C4-2B (cell line): ENCODE data around the gene LYZL6.

Experiments
- H3K27ac ChIP-seq: fragments of 450-650 bp; 2 replicates; pipeline ENCODE4 v1.5.1; 2017
- ZFX ChIP-seq: fragments of 450-650 bp; IDR thresholded peaks from 2 replicates; pipeline ENCODE4 v1.6.1; 2017
- TF ChIP-seq, protein P1 (sequence below): fragments of 450-650 bp; conservative IDR thresholded peaks from 2 replicates; pipeline ENCODE4 v1.5.1; 2017; ENCODE audit warnings: mild to moderate bottlenecking

Gene LYZL6

DNA sequence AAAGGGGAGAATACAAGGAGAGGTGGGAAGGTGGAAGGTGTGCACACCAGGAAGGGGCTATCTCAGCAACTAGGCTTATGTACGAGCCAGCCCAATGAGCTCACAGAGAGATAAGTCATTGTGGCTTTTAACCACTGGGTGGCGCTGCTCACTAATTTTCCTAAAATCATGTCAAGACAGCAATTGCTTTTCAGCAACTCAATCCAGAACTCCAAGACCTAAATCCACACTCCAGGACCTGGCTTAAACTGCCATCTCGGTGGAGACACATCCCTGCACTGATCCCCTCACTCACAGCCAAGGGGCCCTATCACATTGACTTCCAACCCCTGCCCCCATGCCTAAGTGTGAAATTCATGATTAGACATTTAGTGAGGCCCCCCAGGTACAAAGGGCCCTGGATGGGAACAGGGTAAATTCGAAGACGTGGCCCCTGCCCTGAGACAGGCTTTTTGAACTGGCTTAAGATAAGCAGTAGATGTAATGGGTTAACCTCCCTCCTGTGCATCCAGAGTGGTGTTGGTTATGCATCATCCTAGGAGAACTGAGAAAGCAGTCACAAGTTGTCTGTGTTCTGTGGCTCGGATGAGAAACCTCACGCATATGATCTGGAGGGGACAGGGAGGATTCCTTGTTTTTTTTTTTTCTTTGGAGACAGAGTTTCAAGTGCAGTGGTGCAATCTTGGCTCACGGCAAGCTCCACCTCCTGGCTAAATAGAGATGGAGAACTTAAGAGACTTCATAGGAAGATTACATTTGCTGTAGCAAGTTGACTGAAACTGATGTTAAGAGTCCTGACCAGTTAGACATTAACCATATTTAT, 26.3 kb upstream of the LYZL6 start:
- no peak for TF ChIP-seq ZFX
- TF ChIP-seq, protein P1, sequence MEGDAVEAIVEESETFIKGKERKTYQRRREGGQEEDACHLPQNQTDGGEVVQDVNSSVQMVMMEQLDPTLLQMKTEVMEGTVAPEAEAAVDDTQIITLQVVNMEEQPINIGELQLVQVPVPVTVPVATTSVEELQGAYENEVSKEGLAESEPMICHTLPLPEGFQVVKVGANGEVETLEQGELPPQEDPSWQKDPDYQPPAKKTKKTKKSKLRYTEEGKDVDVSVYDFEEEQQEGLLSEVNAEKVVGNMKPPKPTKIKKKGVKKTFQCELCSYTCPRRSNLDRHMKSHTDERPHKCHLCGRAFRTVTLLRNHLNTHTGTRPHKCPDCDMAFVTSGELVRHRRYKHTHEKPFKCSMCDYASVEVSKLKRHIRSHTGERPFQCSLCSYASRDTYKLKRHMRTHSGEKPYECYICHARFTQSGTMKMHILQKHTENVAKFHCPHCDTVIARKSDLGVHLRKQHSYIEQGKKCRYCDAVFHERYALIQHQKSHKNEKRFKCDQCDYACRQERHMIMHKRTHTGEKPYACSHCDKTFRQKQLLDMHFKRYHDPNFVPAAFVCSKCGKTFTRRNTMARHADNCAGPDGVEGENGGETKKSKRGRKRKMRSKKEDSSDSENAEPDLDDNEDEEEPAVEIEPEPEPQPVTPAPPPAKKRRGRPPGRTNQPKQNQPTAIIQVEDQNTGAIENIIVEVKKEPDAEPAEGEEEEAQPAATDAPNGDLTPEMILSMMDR: peak; percentile 90
- H3K27ac ChIP-seq: no peak overlapping the region

DNA sequence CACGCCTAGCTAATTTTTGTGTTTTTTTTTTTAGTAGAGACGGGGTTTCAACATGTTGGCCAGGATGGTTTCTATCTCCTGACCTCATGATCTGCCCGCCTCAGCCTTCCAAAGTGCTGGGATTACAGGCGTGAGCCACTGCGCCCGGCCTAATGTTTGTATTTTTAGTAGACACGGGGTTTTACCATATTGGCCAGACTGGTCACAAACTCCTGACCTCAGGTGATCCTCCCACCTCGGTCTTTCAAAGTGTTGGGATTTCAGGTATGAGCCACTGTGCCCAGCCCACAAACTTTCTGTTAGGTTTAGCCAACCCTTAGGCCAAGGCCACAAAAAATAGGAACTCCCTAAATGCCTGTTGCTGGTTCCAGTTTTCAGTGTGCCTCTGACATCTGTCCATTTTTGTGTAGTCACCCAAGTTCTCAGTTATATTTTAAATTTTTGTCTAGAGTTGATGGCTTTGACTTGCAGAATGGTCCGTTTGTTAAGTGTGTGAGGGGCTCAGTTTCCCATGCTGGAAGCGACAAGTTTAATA, 25.1 kb upstream of the LYZL6 start:
- no peak for TF ChIP-seq ZFX
- TF ChIP-seq, protein P1: no peak
- H3K27ac ChIP-seq: no peak overlapping the region

DNA sequence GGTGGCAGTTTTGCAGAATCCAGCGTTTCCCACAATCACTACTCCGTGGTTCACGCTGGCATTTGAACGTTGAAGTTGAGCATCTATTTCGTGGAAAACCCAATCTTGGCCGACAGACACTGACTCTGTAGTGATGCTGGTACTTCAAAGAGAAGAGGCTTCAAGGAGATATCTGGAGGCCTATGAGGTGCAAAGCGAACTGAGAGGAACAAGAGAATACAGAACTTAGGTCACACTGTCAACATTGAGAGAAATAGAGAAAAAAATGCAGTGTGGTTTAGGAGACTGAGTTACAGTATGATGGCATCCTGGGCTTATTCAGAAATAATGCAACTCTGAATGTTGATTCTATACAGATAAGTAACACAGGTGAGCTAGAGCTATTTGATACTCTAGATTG, 21.8 kb upstream of the LYZL6 start:
- TF ChIP-seq ZFX: no peak
- TF ChIP-seq, protein P1: no peak
- H3K27ac ChIP-seq: no peak overlapping the region

DNA sequence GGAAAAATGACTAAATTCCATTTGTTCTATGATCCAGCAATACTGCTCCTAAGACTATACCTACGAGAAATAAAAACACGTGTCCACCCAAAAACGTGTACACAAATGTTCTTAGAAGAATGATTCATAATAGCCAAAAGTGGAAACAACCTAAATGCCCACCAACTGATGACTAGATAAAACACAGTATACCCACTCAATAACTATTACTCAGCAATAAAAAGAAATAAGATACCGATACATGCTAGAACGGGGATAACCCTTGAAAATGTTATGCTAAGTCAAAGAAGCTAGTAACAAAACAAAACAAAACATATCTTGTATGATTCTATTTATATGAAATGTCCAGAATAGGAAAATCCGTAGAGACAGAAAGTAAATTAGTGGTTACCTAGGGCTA, 20.1 kb upstream of the LYZL6 start:
- no peak for TF ChIP-seq ZFX
- TF ChIP-seq, protein P1: no peak
- H3K27ac ChIP-seq: no peak overlapping the region

DNA sequence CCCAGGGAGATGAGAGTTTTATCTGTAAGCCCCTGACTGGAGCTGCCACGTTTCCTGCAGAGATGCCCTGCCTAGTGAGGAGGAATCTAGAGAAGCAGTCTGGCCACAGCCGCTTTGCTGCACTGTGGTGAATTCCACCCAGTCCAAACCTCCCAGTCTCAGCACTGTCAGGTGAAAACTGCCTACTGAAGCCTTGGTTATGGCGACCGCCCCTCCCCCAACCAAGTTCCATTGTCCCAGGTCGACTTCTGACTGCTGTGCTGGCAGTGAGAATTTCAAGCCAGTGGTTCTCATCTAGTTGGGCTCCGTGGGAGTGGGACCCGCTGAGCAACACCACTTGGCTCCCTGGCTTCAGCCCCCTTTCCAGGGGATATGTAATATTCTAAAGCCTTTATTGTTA, 10.2 kb upstream of the LYZL6 start:
- no peak overlapping the region for H3K27ac ChIP-seq
- TF ChIP-seq ZFX: no peak
- TF ChIP-seq, protein P1: no peak

DNA sequence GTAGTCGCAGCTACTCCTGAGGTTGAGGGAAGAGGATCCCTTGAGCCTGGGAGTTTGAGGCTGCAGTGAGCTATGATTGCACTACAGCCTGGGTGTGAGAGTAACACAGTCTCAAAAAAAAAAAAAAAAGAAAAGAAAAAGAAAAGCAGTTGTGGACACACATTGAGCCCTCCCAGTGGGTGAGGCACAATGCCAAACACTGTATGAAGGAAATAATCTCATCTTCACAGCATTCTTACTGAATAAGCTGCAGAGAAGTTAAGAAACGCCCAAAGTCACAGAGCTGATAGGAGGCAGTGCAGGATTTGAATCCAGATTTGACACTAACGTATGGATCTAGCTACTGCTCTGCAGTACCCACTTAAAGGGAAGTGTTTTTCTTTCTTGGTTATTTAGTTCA, 5.9 kb upstream of the LYZL6 start:
- TF ChIP-seq, protein P1: no peak
- no peak for TF ChIP-seq ZFX
- H3K27ac ChIP-seq: no peak overlapping the region

DNA sequence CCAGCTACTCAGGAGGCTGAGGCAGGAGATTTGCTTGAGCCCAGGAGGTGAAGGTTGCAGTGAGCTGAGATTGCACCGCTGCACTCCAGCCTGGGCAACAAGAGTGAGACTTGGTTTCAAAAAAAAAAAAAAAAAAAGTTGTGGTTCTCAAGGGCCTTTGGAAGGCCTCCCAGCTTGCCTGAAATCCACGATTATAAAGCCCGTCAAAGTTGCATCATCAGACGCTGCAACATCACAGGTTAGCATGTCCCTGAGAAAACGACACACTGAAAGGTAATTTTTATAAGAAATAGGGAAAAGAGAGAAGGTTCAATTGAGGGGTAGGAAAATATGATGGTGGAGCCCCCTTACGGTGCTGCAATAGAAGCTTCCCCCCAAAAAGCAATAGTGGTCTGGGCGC, 4.6 kb upstream of the LYZL6 start:
- TF ChIP-seq, protein P1: no peak
- TF ChIP-seq ZFX: no peak
- H3K27ac ChIP-seq: no peak overlapping the region
